GM18870 (cell line): ENCODE measurements around the gene SNTG2.
"Not testable (repeated sequence)": the region's sequence is repeated elsewhere in the genome, so short reads cannot be mapped to it uniquely, and the experiment has no call there.

ENCODE experiments used
- ATAC-seq: cut with Tn5 transposase; IDR thresholded peaks from one replicate; pipeline ENCODE4 v1.9.1; 2021; ENCODE audit warnings: moderate library complexity; ENCODE audit not compliant: unreplicated experiment

SNTG2 gene

DNA sequence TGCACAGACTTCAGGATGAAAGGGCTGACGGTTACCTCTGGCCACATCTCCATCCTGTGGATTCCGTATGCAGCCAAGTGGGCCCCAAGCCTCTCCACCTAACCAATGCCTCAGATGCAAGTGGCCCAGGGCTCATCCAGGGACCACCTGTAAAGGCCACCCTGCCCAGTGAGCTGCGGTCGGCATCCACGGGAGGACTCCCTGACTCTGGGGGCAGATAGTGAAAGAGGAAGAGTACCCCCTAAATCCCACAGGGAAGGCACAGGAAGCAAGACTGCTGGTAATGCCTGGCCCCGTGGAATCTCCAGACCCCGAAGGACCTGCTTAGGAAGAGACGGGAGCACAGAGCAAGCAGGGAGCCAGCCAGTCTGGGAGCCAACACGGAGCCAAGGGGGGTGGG, 451.4 kb downstream of the SNTG2 start:
- ATAC-seq: no peak

DNA sequence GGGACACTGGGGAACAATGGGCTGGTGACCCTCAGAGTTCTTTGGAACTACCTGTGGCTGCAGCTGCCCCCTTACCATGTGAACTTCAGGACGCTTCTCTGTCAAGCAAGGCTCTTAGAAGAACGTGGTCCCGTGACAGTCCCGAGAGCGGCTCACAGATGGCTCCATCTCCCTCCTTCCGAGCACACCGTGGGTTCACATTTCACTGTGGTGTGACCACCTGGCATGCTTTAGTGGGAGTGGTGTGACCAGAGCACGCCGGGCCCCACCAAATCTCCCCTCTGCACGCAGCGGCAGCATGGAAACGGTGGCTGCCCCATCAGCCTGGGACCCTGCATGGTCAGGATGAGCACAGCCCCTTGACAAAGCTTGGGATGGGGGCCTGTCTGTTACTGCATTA, 452.9 kb downstream of the SNTG2 start:
- ATAC-seq: no peak

DNA sequence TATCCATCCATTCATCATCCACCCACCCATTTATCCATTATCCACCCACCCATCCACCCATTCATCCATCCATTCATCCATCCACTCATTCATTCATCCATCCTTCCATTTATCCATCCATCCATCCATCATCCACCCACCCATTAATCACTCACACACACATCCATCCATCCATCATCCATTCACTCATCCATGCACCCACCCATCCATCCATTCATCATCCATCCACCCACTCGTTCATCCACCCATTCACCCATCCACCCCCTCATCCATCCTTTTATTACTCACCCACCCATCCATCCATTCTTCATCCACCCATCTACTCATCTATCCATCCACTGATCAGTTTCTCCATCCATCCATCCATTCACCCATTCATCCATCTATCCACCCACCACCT, 454.5 kb downstream of the SNTG2 start:
- ATAC-seq: no peak

DNA sequence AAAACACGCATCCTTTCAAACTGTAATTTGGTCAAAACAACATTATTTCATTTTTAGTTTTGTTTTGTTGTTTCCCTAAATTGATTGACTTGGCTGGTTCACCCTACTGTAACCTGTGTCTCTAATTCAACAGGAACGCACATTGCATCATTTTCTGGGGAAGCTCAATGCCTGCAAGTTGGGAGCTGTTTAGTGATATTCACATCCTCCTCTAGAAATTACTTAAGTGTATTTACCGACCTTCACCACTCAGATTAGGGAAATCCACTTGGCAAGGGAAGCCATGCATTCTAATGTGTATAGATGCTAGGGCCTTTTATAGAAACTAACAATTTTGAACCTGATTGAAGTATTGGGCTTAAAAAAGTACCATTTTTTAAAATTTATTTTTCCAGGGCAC, 455.3 kb downstream of the SNTG2 start:
- no peak for ATAC-seq

DNA sequence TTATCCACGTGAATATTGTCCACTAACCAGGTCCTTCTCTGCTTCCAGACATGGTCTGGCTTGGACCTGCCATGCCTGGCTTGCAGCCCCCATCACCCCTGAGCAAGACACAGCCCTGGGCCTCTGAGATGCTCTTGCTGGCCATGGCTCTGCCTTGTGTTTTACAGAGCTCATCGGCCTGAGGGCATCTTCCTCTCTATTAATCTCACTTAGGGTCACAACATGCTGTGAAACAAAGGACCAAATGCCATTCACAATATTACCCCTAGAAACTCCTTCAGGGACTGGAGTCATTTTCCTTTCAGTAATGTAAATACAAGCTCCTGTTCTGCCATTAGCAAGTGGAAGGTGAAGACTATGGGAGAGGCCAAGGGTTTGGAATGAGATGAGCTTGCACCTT, 455.8 kb downstream of the SNTG2 start:
- no peak for ATAC-seq

DNA sequence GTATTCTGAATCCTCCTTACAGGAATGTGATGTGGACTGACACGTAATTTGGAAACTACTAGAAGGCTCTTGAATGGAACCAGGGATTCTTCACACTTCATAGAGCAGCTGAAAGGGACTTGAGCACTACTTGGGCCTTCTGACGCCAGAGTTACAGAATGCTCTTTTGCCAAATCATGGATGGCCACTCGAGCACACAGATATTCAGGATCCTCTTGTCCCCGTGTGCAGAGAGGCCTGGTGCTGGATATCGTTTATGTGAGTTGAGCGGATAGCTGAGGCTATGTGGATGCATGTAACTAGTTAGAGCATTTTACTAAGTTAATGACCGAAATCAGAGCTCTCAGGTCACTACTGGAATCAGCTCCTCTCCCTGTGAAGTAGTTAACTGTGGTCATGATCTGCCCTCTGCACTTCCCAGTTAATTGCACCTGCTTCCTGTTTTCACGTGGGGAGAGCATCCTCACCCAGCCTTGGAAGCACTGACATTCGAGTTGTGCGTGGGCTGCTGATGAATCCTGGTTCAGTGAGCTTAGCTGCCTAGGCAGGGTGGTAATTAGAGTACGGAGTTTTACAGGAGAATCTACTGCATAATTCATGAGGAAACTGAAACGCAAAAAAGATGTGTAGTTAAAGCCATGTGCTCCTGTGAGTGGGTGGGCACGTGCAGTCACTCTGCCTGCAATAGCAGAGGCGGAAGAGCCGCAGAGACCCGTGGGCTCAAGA, 457.5 kb downstream of the SNTG2 start:
- no peak for ATAC-seq

DNA sequence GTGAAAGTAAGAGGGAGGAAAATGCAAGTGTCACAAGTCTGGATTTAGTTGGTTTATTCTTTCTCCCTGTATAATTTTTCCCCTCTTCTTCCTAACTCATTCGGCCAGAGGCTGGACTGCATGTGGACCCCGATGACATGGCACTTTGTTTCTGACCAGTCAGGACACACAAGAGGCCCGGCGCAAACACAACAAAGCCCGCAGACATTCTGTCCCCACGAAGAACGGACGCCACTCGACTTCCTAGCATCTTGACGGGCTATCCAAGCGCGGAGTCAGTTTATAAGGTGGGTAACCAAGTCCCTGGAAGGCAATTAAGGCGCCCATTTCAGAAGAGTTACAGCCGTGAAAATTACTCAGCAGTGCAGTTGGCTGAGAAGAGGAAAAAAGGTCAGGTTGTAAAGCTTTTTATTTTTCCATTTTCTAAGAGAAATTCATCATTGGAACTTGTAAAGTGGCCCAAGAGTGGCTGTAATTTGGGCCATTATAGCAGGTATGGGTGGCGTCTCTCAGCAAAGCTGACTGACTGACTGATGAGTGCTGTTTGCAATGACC, 462.6 kb downstream of the SNTG2 start, which contains the start of gene TPO:
Gene TPO (plus strand): TSS at position 308 of the 555 bp plus-strand sequence. CDS start 946 bp downstream, outside the sequence.
- no peak for ATAC-seq

DNA sequence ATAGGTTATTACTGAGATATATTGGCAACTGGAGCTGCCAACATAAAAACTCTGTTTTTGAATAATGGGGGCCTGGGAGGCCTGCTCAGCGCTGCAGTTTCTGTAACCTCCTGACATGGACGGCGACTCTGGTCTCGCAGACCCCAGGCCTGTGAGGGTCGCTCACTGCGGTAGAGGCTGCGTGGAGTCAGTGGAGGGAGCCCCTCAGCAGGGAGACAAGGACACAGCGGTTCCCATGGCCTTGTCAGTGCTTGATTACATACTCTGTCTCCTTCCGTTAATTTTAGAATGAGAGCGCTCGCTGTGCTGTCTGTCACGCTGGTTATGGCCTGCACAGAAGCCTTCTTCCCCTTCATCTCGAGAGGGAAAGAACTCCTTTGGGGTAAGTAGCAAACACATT, 463.5 kb downstream of the SNTG2 start:
- ATAC-seq: no peak

DNA sequence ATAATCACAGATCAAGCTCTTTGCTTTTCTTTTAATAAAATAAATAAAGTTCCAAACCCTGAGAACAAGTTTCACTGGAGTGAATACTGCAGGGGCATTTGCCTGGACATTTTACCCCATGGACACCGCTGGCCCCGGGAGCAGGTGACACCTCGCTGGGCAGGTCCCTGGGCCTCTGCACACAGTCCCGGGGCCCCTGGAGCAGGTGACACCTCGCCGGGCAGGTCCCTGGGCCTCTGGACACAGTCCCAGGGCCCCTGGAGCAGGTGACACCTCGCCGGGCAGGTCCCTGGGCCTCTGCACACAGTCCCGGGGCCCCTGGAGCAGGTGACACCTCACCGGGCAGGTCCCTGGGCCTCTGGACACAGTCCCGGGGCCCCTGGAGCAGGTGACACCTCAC, 464.3 kb downstream of the SNTG2 start:
- ATAC-seq: not testable (repeated sequence)

DNA sequence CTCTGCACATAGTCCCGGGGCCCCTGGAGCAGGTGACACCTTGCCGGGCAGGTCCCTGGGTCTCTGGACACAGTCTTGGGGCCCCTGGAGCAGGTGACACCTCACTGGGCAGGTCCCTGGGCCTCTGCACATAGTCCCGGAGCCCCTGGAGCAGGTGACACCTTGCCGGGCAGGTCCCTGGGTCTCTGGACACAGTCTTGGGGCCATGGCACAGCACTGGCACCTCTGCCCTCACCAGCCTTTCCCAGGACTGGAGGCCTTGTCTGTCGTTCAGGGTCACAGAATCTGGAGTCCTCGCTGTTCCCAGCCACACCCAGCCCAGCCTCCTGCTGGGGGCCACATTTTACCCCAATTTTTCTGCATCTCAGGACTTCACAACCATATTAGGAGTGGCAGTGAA, 464.9 kb downstream of the SNTG2 start:
- no peak for ATAC-seq
